ENCODE data around the gene ENOX1.

DNA sequence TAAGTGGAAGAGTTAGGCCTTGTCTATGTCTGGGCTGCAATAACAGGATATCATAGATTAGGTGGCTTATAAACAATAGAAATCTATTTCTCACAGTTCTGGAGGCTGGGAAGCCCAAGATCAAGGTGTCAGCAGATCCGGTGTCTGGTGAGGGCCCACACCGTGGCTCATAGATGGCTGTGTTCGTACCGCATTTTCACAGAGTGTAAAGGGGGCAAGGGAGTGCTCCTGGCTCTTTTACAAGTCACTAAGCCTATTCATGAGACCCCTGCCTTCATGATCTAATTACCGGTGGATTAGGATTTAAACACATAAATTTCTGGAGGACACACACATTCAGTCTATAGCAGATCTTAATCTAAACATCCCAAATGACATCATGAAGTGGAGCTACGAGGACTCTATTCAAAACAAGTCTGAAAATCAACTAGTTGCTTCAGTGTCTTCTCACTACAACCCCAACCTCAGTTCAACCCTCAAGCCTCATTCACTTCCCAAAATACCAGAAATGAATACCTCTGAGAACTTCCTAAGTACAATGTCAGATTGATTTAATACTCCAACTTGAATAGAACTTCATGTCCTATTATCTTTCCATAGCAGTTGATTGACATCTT, 23.5 kb downstream of the ENOX1 start:
- no peak for TF ChIP-seq EZH2 (IDR thresholded peaks at IDR 0.05; ENCODE audit: borderline replicate concordance, low read depth, low read length, severe bottlenecking)
- TF ChIP-seq, protein P1, sequence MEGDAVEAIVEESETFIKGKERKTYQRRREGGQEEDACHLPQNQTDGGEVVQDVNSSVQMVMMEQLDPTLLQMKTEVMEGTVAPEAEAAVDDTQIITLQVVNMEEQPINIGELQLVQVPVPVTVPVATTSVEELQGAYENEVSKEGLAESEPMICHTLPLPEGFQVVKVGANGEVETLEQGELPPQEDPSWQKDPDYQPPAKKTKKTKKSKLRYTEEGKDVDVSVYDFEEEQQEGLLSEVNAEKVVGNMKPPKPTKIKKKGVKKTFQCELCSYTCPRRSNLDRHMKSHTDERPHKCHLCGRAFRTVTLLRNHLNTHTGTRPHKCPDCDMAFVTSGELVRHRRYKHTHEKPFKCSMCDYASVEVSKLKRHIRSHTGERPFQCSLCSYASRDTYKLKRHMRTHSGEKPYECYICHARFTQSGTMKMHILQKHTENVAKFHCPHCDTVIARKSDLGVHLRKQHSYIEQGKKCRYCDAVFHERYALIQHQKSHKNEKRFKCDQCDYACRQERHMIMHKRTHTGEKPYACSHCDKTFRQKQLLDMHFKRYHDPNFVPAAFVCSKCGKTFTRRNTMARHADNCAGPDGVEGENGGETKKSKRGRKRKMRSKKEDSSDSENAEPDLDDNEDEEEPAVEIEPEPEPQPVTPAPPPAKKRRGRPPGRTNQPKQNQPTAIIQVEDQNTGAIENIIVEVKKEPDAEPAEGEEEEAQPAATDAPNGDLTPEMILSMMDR (IDR thresholded peaks at IDR 0.05; ENCODE audit: borderline replicate concordance, extremely low read depth, low read length, poor library complexity, severe bottlenecking), result no peak
